Activated CD4-positive, alpha-beta T cell treated with anti-CD3 and anti-CD28 coated beads, Interleukin-2, amount 50 U/mL, for 16 hours (primary cell): Measurements from ENCODE around the gene AASDHPPT.
A peak's percentile ranks its signal among the peaks of the same experiment; 100 is the strongest.

Source experiments
- DNase-seq: peaks from one replicate; pipeline ENCODE4 v3.0.0-alpha.2; 2020

AASDHPPT gene

GRCh38 chr11:106086850-106087249, 9.4 kb downstream of the AASDHPPT start:
- no peak for DNase-seq

GRCh38 chr11:106087815-106088435, 10.5 kb downstream of the AASDHPPT start:
- DNase-seq: peak; percentile 50

- no peak for DNase-seq
These were observed 11.4 kb downstream of the AASDHPPT start for GRCh38 chr11:106088896-106089295.

GRCh38 chr11:106091480-106092123, 14.1 kb downstream of the AASDHPPT start:
- DNase-seq: peak; percentile 80

GRCh38 chr11:106092446-106092845, 15.0 kb downstream of the AASDHPPT start:
- DNase-seq: no peak

- DNase-seq: no peak
These were observed 21.6 kb downstream of the AASDHPPT start for GRCh38 chr11:106098893-106099553.

GRCh38 chr11:106101370-106101769, 23.9 kb downstream of the AASDHPPT start:
- DNase-seq: no peak

GRCh38 chr11:106101819-106102218, 24.4 kb downstream of the AASDHPPT start:
- DNase-seq: no peak

GRCh38 chr11:106105986-106106385, 28.5 kb downstream of the AASDHPPT start:
- no peak for DNase-seq

- DNase-seq: no peak
These were observed 44.3 kb downstream of the AASDHPPT start for GRCh38 chr11:106121570-106122320.

GRCh38 chr11:106127604-106128003, 50.1 kb downstream of the AASDHPPT start:
- no peak for DNase-seq

GRCh38 chr11:106128740-106129139, 51.3 kb downstream of the AASDHPPT start:
- no peak for DNase-seq

- DNase-seq: no peak
These were observed 54.5 kb downstream of the AASDHPPT start for GRCh38 chr11:106131998-106132397.

GRCh38 chr11:106132582-106133354, 55.3 kb downstream of the AASDHPPT start:
- no peak for DNase-seq

GRCh38 chr11:106133529-106133928, 56.1 kb downstream of the AASDHPPT start:
- DNase-seq: no peak

GRCh38 chr11:106137061-106137460, 59.6 kb downstream of the AASDHPPT start:
- no peak for DNase-seq

GRCh38 chr11:106137758-106138157, 60.3 kb downstream of the AASDHPPT start:
- no peak for DNase-seq
